ENCODE data around the gene INTS4.
"Not testable (repeated sequence)": the region's sequence is repeated elsewhere in the genome, so short reads cannot be mapped to it uniquely, and the experiment has no call there.

The INTS4 gene

GRCh38 chr11:77876045-77876444 is 118.4 kb downstream of the INTS4 start:
- DNase-seq = no peak

- DNase-seq = no peak
Measured at GRCh38 chr11:77874206-77874605, 120.3 kb downstream of the INTS4 start.

DNA sequence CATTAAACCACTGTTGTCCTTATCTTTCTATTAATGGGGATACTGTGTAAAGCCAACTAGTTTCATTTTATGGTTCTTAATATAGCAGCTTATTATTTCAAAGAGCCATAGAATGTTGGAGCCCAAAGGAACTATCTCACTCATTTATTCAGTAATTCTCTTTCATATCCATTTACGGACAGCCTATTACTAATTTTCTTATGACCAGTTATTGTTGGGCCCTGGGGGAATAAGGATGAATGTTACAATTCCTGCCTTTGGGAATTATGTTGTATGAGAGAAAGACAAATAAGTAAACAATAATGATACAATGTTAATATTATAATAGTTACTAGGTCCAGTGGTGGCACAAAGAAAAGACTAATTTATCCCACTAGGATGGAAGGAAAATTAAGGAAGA is 121.1 kb downstream of the INTS4 start:
- DNase-seq = no peak

- no peak for DNase-seq
Measured at GRCh38 chr11:77871855-77872254, 122.6 kb downstream of the INTS4 start.

GRCh38 chr11:77868744-77869143 is 125.7 kb downstream of the INTS4 start:
- no peak for DNase-seq

DNA sequence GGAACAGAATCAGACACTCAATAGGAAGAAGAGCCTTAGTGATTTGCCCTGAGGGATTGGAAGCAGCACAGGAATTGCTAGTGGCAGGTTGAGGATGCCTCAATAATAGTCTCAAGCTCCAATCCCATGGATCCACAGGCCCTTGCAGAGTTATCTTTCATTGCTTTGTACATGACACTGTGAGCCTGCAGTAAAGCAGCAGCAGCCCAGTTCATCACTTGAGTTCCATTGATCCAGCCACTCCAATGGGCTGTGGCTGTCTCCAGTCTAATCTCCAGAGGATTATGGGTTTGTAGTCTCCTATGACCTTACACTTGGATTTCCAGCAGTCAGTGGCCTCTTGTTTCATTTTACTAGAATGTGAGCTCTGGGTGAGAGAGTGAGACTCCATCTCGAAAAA is 128.1 kb downstream of the INTS4 start:
- DNase-seq = no peak

DNA sequence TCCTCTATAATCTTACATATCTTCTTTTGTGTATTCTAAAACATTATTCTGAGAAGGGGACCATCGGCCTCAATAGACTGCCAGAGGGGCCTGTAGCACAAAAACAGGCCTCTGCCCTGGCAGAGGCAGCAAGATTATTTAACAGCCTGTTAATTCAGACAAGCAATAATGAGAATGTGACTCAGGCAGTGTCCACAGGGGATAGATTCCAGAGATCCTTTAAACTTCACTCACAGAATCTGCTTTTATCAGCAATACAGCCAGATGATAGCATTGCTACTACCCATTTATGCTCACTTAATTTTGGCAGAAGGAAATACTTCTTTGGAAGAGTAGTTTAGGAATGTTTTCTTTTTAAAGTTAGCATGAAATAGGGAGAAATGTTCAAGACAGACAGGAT is 128.7 kb downstream of the INTS4 start:
- no peak for DNase-seq

GRCh38 chr11:77861444-77861843 is 133.0 kb downstream of the INTS4 start:
- DNase-seq = not testable (repeated sequence)

- not testable (repeated sequence) for DNase-seq
Measured at GRCh38 chr11:77857906-77858457, 136.5 kb downstream of the INTS4 start.

- no peak for DNase-seq
Measured at GRCh38 chr11:77854838-77855237, 139.6 kb downstream of the INTS4 start.

- DNase-seq = no peak
Measured at GRCh38 chr11:77851503-77851902, 143.0 kb downstream of the INTS4 start.

GRCh38 chr11:77843700-77844099 is 150.8 kb downstream of the INTS4 start:
- not testable (repeated sequence) for DNase-seq

GRCh38 chr11:77842441-77843121 is 151.9 kb downstream of the INTS4 start:
- no peak for DNase-seq

DNA sequence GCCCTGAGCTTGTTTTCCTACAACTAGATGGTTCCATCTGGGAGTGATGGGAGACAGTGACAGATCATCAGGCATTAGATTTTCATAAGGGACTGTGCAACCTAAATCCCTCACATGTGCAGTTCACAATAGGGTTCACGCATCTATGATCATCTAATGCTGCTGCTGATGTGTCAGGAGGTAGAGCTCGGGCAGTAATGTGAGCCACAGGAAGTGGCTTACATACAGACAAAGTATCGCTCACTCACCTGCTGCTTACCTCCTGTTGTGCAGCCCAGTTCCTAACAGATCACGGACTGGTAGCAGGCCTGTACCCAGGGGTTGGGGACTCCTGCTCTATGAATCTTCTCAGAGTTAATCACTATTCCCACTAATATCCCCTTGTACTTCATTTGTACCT is 161.2 kb downstream of the INTS4 start:
- no peak for DNase-seq

- DNase-seq = no peak
Measured at GRCh38 chr11:77828926-77829325, 165.5 kb downstream of the INTS4 start.

Data from stimulated activated naive CD4-positive, alpha-beta T cell treated with Interleukin-2 at 50 U/mL for 16 hours (primary cell).